Left hindlimb (tissue), 1 donor: ENCODE data around the gene CARD19.
"Not testable (repeated sequence)": the region's sequence is repeated elsewhere in the genome, so short reads cannot be mapped to it uniquely, and the experiment has no call there.

Source experiments
- DNase-seq: peaks from one replicate; pipeline ENCODE4 v3.0.0-alpha.2; 2018

The CARD19 gene

DNA sequence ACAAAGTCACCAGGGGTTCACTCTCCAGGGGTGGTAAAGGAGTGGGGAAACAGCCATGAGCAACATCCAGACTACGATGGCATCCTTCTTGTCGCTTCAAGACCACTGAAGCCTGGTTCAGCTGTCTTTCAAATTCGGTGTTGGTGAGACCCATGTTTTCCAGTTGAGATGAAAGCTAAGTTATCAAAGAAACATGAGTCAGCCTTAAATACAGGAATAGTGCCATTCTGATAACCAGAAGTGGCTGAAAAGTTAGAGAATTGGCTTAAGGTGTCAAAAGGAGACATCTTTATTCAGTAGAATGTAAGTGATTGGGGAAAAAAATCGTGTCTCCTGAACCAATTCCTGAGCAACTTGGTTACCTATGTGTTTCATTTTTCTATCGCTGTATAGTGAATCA is 7.0 kb upstream of the CARD19 start:
- no peak for DNase-seq

DNA sequence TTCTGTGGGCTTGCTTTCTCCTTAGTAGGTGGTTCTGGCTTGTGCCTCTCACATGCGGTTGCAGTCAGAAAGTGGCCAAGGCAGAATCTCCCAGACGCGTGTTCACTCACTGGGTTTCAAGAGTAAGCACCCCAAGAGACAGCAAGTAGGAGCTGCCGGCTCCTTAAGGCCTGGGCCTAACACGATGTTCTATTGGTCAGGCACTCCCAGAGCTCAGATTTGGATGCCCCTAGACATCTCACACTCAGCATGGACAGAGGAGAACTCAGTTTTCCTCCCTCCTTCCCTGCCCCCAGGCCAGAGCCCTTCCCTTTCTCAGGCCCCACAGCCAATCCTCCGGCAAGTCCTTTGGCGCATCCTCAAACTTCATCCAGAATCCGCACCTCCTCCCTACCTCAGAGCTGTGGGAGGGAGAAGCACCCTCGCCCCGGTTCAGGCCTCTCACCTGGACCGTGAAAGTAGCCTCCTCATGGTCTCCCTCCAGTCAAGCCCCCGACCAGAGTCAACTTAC is 6.5 kb upstream of the CARD19 start:
- peak; percentile 26 for DNase-seq

DNA sequence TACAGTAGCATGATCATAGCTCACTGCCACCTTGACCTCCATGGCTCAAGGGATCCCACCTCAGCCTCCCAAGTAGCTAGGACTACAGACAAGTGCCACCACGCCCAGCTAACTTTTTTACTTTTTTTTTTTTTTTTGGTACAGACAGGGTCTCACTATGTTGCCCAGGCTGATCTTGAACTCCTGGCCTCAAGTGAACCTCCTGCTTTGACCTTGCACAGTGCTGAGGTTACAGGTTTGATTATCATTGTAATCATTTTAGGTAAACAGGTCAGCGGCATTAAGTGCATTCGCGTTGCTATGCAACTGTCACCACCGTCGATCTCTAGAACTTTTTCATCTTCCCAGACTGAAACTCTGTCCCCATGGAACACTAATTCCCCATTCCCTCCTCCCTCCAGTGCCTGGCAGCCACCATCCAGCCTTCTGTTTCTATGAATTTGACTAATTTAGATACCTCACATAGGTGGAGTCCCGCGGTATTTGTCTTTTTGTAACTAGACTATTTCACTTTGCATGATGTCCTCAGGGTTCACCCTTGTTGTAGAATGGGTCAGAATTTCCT is 5.8 kb upstream of the CARD19 start:
- no peak for DNase-seq

DNA sequence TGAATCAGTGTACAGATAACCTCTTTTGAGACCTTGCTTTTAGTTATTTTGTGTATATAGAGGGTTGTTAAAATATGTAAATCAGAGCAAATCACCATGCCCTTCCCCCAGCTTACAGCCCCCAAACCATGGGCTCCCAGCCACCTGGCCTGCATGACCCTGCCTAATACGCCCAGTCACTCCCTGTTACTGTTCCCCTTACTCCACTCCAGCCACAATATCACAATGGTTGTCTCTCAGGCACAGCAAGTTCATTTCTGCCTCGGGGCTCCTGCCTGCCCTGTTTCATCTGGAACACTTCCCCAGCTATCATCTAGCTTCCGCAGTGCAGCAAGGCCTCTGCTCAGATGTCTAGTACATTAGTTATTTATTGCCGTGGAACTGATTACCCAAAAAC is 5.0 kb upstream of the CARD19 start:
- DNase-seq, result no peak

DNA sequence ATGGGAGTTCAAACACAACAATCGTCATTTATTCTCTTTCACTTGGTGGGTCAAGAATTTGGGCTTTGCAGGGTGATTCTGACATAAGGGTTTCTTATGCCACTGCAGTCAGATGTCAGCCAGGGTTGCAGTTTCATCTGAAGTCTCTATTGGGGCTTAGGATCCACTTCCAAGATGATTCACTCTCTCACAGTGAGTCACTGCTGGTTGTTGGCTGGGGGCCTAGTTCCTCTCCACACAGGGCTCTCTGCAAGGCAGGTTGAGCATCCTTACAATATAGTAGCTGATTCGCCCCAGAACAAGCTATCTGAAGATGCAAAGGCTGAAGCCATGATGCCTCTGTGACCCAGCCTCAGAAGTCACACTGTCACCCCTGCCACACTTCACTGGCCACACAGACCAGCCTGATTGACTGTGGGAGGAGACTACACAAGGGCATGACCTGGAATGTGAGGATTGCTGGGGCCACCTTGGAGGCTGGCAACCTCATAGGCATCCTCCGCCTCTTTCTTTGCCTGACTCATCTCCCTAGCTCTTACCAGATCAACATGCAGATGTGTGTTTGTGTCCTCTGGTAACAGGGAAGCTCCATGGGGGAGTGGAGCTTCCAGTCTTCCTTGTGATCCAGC is 4.5 kb upstream of the CARD19 start:
- DNase-seq, result peak; percentile 35

DNA sequence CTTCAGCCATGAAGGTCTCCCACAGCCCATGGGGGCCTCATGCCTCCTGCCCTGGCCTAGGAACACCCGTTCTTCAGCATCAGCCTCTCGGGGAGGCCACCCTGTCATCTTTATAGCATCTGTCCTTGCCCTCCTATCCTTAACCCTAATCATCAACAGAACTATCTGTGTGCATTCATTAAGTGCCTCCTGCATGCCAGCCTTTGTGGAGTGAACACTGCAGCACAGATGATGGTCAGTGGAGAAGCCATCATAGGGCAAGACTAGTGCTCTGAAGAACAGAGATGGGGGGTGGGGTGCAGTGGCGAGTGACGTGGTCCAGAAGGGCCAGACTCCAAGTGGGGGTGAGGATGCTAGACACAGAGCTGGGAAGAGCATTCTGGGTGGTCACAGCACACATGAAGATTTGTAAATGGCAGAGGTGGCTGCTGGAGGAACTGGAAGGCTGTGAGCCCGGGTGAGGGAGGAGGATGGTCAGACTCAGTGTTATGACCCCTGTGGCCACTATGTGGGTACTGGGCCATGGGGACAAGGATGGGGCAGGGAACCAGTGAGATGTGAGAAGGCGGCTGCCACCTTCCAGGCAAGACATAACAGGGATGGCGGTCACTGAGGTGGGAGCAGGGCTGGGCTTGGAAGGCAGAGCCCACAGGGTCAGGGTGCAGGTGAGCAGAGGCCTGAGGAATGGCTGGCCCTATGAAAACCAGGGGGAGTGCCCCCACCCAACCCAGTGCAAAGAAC is 3.6 kb upstream of the CARD19 start:
- DNase-seq, result no peak

DNA sequence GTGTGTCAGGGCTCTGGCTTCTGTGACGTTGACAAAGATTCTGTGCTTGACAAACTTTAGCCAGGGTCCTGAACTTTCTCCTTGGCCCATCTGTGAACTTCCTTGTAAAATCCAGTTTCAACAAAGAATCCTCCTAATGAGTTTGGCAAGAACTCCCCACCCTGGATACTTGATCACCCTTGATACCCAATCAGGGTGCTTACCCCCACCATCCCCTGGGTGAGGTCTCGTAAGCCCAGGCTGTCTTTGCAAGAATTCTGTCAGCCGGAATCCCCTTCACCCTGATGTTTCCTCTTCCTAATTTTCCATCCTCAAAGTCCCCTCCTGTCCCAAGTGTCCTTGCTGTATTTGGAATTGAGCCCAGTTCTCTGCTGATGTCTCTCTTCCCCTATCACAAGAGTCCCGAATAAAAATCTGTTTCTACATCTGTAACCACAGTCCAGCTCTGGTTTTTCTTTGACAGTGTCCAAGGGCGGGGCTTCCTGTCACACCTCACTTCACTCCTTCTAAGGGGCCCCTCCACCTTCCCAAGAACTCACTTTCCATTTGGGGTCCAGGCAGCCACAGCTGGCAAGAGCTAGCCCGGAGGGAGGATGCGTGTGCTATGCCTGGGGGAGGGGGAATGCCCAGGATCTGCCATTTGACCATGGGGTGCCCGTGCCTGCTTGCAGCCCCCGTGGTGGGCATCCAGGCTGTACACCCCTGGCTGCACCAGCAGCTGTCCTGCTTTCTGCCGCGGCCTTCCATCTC is 2.7 kb upstream of the CARD19 start:
- DNase-seq, result peak; percentile 39

DNA sequence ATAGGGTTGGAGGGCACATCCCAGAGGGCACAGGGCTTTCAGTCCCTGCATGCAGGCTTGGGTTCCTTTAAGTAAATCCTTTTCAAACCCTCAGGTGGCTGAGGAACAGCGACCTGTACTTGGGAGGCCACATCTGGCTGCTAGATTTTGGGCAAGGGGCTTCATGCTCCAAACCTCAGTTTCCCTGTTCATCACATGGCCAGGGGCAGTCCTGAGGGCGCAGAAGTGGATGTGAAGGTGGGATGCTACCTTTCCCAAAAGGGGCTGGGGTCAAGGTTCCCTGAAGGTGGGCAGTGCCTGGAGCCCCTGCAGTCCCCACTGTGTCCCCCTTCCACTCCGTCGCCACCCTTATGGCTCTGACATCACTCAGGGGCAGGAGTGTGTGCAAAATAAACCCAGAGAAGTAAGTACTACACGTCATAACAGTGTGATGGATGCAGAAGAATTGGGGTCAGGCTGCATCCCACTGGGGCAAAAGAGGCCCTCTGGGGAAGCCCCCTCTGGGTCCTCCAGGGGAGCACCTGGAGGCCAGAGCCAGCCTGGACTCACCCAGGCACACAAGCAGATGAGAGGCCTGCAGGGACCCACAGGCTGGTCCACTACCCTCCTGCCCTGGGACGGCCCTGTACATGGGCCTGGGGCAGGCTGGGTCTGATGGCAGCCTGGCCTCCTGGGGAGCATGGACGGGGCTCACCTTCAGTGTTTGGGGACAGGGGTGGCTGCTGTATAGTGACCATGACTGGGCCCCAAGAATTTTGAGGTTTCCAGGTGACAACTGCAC is 1.9 kb upstream of the CARD19 start:
- DNase-seq, result peak; percentile 42

DNA sequence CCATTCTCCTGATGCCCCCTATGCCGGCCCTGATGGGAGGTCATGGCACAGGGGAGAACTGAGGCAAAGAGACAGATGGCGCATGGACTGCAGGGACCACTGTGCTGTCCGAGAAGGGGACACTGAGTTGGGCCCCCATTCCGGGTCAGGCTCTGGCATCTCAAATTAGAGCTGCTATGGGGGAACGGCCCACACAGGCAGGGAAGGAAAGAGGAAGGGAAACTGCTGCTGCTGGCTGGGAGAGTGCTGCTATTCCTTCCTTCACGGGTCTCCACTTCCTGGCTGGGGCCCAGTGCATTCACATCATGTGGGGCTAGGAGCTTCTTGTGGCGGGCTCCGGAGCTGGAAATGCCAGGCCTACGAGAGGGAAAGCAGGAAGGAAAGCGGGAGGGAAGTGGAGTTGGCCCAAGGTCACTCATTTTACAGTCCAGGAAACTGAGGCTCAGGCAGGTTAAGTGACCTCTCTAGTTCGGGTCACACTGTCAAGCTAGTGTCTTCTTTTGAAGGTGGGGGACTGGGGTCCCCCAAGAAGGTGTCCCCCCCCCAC is 1.3 kb upstream of the CARD19 start:
- peak; percentile 80 for DNase-seq

DNA sequence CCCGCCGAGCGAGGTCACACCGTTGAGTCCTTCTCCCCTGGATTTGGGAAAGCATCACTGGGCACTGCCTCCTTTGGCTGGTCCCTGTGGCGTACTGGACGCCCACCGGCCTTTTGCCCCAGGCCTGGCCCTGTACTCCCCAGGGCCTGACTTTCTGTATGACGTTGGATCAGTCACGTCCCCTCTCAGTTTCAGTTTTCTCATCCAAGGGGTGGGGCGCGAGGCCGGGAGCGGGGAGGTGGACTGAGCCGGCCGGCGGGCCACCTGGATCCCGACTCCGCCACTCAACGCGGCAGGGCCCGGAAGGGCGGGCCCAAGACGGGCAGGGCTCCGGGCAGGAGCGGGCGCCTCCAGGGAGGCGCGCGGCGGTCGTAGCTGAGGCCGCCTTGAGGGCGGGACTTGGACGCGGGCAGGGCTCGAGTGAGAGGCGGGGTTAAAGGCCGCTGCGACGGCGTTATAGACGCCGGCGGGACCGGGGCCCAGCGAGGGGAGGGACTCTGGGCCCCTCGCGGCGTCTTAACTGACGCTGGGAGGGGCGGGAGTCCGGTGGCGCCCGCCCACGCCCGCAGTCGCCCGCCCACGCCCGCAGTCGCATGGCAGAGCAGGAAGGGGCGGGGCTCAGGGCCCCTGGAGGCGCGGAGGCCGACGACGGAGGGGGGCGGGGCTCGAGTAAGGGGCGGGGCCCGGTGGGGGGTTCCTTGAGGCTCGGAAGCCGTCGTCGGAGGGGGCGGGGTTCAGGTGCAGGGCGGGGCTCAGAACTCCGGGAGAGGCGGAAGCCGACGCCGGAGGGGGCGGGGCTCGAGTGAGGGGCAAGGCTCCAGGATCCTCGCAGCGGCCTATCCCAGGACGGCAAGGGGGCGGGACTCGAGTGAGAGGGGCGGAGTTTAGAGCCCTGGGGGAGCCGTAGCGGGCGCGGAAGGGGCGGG is 549 bp upstream of the CARD19 start:
- peak; percentile 100 for DNase-seq

DNA sequence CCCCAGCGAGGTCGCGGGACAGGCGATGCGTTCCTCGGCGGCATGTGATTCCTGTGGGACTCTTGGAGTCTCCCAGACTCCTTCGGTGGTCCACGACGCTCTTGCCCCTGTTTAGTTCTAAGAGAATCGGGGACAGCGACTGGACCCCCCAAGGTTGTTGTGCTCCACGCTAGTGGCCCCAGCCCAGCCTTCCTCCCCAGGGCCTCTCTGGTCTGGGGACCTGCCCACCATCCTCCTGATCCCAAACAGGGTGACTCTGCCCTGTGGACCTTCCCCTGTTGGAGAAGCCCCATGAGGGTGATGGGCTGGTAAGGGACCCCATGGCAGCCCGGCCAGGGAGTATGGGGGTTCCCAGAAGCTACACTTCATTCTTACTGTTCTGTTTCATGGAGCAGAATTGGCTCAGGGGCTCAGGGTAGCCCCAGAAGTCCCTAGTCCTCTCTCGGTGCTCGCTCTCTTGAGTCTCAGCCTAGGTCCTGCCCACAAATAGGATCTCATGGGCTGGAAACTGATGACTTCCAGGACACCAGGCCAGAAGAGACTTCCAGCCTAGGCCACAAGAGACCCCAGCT is 880 bp downstream of the CARD19 start:
- peak; percentile 40 for DNase-seq

DNA sequence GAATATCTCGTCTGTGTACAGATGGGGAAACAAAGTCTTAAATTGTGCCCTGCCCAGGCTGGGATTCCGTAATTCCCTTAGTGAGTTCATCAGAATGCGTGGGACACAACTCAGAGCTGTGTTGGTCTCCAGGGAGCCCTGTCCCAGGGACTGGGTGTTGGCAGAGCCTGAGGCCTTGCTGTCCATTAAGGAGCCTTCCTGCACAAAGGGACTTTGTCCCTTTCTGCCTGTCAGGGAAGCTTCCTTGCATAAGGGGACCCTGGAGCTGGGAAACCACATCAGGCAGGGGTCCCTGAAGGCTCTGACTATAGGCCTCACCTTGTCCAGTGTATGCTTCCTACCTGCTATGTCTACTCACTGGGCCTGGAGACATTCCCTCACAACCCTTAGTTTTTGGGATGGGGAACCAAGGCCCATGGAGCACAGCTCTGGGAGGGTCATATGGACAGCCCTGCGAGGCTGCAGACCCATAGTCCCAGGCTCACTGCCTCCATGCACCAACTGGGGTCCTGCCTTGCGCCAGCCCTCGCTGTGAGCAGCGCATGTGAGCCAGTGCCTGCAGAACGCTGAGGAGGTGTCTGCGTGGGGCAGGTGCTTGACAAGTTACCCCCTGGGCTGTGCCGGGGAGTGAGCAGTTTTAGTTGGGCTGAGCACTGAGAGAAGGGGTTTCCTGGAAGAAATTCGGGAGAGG is 1.6 kb downstream of the CARD19 start:
- DNase-seq, result peak; percentile 37

DNA sequence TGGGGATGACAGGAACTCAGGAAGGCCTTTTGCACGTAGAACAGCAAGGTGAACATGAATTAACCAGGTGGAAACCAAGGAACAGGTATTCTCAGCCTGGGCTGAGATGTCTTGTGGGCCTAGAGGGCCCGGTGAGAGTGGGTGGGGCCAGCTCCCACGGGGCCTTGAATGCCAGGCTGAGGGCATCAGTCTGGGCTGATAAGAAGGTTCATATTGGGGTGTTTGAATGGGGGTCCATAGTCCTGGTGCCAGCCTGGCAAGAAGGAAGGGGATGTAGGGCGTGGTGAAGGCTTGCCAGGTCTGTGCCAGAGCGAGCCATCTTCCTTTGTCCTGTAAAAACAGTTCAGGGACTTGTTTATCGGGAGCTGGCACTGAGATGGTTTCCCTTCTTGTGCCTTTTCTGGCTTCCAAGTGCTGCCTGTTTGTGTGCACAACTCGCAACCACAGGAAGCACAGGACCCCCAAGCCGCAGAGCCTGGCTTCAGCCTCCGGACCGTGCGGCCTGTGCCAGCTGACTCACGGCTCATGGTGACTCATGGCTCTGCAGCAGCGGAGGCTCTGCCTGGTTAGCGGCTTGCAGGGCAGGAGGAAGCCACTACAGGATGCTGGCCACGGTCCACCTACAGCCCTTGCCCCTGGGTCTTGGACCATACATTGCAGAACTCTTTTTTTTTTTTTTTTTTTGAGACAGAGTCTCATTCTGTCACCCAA is 2.4 kb downstream of the CARD19 start:
- peak; percentile 86 for DNase-seq

DNA sequence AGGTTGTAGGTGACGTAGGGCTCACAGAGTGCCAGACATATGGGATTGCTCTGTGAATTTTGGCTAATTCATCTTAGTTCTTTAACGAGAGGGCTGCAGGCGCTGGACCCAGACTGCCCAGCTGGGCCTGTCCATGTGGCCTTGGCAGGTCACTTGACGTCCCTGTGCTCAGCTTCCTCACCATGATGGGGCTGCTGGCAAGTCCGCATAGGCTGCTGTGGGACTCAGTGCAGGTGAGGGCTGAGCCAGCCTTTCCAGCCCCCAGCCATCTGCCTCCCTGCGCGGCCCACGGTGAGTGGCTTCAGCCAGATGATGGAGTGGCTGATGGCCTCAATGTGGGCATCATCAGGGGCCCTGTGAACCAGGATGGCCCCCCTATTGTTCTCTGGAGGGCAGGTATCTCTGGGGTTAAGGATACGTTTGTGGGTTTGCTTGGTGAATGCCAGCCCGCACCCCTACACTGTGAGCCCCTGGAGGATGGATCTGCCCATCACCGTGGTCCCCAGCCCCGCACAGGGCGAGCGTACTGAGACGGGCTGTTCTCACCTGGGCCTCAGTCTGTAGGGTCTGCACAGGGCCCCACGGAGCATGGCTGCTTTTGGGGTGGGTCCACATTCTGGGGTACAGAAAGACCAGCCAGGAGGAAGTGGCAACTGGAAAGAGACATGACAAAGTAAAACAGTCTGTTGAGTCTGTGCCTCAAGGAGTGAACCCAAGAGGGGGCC is 3.7 kb downstream of the CARD19 start:
- peak; percentile 33 for DNase-seq

DNA sequence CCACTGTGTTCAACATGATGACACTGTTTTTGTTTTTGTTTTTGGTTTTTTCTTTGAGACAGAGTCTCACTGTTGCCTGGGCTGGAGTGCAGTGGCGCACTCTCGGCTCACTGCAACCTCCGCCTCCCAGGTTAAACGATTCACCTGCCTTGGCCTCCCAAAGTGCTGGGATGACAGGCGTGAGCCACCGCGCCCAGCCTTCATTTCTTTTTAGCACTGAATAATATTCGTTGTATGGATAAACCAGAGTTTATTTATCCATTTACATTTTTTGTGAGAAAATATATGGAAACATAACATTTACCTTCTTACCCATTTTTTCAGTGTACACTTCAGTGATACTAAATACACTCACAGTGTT is 4.2 kb downstream of the CARD19 start:
- DNase-seq, result no peak

DNA sequence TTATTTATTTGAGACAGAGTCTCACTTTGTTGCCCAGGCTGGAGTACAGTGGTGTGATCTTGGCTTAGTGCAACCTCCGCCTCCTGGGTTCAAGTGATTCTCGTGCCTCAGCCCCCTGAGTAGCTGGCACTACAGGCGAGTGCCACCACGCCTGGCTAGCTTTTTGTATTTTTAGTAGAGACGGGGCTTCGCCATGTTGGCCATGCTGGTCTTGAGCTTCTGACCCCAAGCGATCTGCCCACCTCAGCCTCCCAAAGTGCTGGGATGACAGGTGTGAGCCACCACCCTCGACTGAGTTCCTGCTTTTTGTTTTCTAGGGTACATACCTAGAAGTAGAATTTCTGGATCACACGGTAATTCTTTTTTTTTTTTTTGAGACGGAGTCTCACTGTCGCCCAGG is 5.1 kb downstream of the CARD19 start:
- DNase-seq, result not testable (repeated sequence)

DNA sequence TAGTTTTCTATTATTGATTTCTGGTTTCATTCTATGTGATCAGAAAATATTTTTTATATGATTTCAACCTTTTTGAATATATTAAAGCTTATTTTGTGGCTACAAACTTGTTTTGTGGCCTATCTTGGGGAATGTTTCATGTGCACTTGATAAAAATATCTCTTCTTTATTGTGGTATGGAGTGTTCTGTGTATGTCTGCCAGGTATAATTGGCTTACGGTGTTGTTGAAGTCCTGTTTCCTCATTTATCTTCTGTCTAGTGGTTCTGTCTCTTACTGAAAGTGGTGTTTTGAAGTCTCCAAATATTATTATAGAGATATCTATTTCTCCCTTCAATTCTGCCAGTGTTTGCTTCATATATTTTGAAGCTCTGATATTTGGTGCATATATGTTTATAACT is 9.6 kb downstream of the CARD19 start:
- no peak for DNase-seq

DNA sequence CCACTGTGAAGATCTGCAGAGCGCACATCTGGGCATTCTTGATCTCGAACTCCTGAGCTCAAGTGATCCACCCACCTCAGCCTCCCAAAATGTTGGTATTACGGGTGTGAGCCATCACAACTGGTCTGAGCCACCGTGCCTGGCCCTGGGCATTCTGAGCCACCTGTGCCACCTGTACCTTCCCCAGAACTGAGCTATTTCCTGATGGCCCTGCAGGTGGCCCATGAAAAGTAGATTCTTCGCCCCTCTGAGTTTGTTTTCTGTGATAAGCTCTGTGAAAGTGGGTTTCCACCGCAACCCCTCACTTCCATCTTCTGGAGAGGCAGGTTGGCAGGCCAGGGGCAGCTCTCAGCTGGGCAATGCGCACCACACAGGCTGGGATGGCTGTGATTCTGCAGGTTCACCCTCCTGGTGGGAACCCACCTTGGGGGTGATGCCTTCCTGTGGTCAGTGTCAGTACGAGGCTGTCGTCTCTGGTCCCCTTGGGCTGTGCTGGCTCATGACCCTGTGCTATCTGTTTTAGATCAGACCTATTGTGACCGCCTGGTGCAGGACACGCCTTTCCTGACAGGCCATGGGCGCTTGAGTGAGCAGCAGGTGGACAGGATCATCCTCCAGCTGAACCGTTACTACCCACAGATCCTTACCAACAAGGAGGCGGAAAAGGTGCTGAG is 11.3 kb downstream of the CARD19 start:
- DNase-seq, result no peak
